IMR-90 (cell line): ENCODE results near the gene NECAB2. TPM values are rescaled to one million over a fixed set of nuclear protein-coding genes. Genes with fewer than 3 reads are reported as not detected.

ENCODE experiments used
- ATAC-seq: fragments of 200-7000 bp; cut with Tn5 transposase; 2 replicates; pipeline ENCODE4 v1.9.1; 2020; ENCODE audit warnings: low read depth, mild to moderate bottlenecking, moderate library complexity
- BruUV-seq: library from RNA; stranded (reverse); fragments of 400-500 nt; replicated peaks from 2 replicates; lab custom pipeline; 2021; lab: Mats Ljungman, UMichigan
- CTCF ChIA-PET: fragments of 300-600 bp; formaldehyde crosslinking; extraction: SDS; loops from one replicate; lab custom pipeline; 2021; ENCODE audit warnings: antibody characterized with exemption; lab: Yijun Ruan, JAX
- POLR2A ChIA-PET: fragments of 300-600 bp; sonication (Branson Sonifier 250); formaldehyde crosslinking; loops from one replicate; lab custom pipeline; 2022; ENCODE audit warnings: antibody characterized with exemption; ENCODE audit not compliant: unreplicated experiment; lab: Charles Lee
- DNase-seq: peaks from one replicate; pipeline ENCODE4 v3.0.0; 2013
- H2AFZ ChIP-seq: replicated peaks from 2 replicates; pipeline ENCODE3; 2013; ENCODE audit warnings: low read length, mild to moderate bottlenecking; ENCODE audit not compliant: poor library complexity
- H2AK5ac ChIP-seq: 2 replicates; pipeline ENCODE4 v1.6.1; 2013; ENCODE audit warnings: low read depth, low read length, inconsistent platforms
- H2AK9ac ChIP-seq: replicated peaks from 2 replicates; pipeline ENCODE3; 2013; ENCODE audit warnings: mild to moderate bottlenecking, low read depth, low read length, moderate library complexity; ENCODE audit not compliant: poor library complexity
- H2BK120ac ChIP-seq: 2 replicates; pipeline ENCODE4 v1.6.1; 2013; ENCODE audit warnings: low read depth, low read length, inconsistent platforms
- H2BK15ac ChIP-seq: 3 replicates; pipeline ENCODE4 v1.6.1; 2013; ENCODE audit warnings: low read depth, low read length, inconsistent platforms
- H2BK20ac ChIP-seq: 2 replicates; pipeline ENCODE4 v1.6.1; 2013; ENCODE audit warnings: low read depth, mild to moderate bottlenecking, inconsistent platforms, low read length, moderate library complexity
- H2BK5ac ChIP-seq: 2 replicates; pipeline ENCODE4 v1.6.1; 2013; ENCODE audit warnings: mild to moderate bottlenecking, low read depth, low read length, inconsistent platforms; ENCODE audit not compliant: poor library complexity, severe bottlenecking
- H3K14ac ChIP-seq: replicated peaks from 2 replicates; pipeline ENCODE4 v1.6.1; 2013; ENCODE audit warnings: low read depth, low read length, inconsistent platforms
- H3K18ac ChIP-seq: 2 replicates; pipeline ENCODE4 v1.6.1; 2013; ENCODE audit warnings: low read depth, low read length, control low read depth
- H3K23ac ChIP-seq: 2 replicates; pipeline ENCODE4 v1.6.1; 2013; ENCODE audit warnings: low read depth, low read length, inconsistent platforms
- H3K27ac ChIP-seq: 2 replicates; pipeline ENCODE4 v1.5.1; 2013; ENCODE audit warnings: mild to moderate bottlenecking, control low read depth, low read length; ENCODE audit not compliant: insufficient read depth
- H3K27me3 ChIP-seq: 2 replicates; pipeline ENCODE4 v1.6.1; 2013; ENCODE audit warnings: low read length; ENCODE audit not compliant: control insufficient read depth, insufficient read depth
- H3K36me3 ChIP-seq: 2 replicates; pipeline ENCODE4 v1.6.1; 2013; ENCODE audit warnings: low read length, mixed read lengths; ENCODE audit not compliant: control insufficient read depth, insufficient read depth
- H3K4ac ChIP-seq: 2 replicates; pipeline ENCODE4 v1.6.1; 2013; ENCODE audit warnings: low read depth, low read length, inconsistent platforms
- H3K4me1 ChIP-seq: 2 replicates; pipeline ENCODE4 v1.6.1; 2013; ENCODE audit warnings: low read length, mixed read lengths; ENCODE audit not compliant: control insufficient read depth, insufficient read depth
- H3K4me2 ChIP-seq: 2 replicates; pipeline ENCODE4 v1.6.1; 2013; ENCODE audit warnings: low read depth, mild to moderate bottlenecking, control low read depth, low read length, moderate library complexity
- H3K4me3 ChIP-seq: 2 replicates; pipeline ENCODE4 v1.5.1; 2013; ENCODE audit warnings: low read depth, mild to moderate bottlenecking, control low read depth, low read length, moderate library complexity; ENCODE audit not compliant: insufficient read depth
- H3K56ac ChIP-seq: 2 replicates; pipeline ENCODE4 v1.6.1; 2013; ENCODE audit warnings: low read length, inconsistent platforms; ENCODE audit not compliant: insufficient read depth; ENCODE audit errors: extremely low read depth
- H3K79me1 ChIP-seq, 2 experiments: 2 replicates each; pipeline ENCODE4 v1.6.1; 2013; ENCODE audit warnings: low read length in 2 of 2, inconsistent platforms in 1 of 2, low read depth in 1 of 2
- H3K9ac ChIP-seq: 2 replicates; pipeline ENCODE4 v1.6.1; 2013; ENCODE audit warnings: low read depth, low read length, control low read depth
- H3K9me1 ChIP-seq: 2 replicates; pipeline ENCODE4 v1.6.1; 2013; ENCODE audit warnings: low read length, inconsistent platforms; ENCODE audit not compliant: insufficient read depth
- H3K9me3 ChIP-seq: 2 replicates; pipeline ENCODE4 v1.6.1; 2013; ENCODE audit warnings: low read length; ENCODE audit not compliant: control insufficient read depth, insufficient read depth
- H4K20me1 ChIP-seq: 2 replicates; pipeline ENCODE4 v1.6.1; 2013; ENCODE audit warnings: low read length, inconsistent platforms; ENCODE audit not compliant: insufficient read depth
- H4K5ac ChIP-seq: 2 replicates; pipeline ENCODE4 v1.6.1; 2013; ENCODE audit warnings: mild to moderate bottlenecking, low read depth, low read length, control low read depth
- H4K8ac ChIP-seq, 2 experiments: 2 replicates each; pipeline ENCODE4 v1.6.1; 2013; ENCODE audit warnings: low read depth in 2 of 2, low read length in 2 of 2, control low read depth in 1 of 2, inconsistent platforms in 1 of 2
- H4K91ac ChIP-seq: 2 replicates; pipeline ENCODE4 v1.6.1; 2013; ENCODE audit warnings: low read depth, low read length, inconsistent platforms; ENCODE audit not compliant: insufficient read depth
- BHLHE40 ChIP-seq: fragments of 150-350 bp; IDR thresholded peaks from 2 replicates; pipeline ENCODE4 v1.6.1; 2016; ENCODE audit warnings: mild to moderate bottlenecking, low read depth, low read length
- CEBPB ChIP-seq: IDR thresholded peaks from 2 replicates; pipeline ENCODE4 v1.6.1; 2012; ENCODE audit warnings: low read depth, low read length, improper control_type of control experiment
- CHD1 ChIP-seq: IDR thresholded peaks from 2 replicates; pipeline ENCODE4 v1.6.1; 2012; ENCODE audit warnings: low read depth, low read length, improper control_type of control experiment
- FOS ChIP-seq: fragments of 150-350 bp; IDR thresholded peaks from 2 replicates; pipeline ENCODE4 v1.6.1; 2016; ENCODE audit warnings: low read depth, low read length
- NFE2L2 ChIP-seq: fragments of 150-350 bp; IDR thresholded peaks from 2 replicates; pipeline ENCODE4 v1.6.1; 2016; ENCODE audit warnings: low read depth, mild to moderate bottlenecking, low read length
- POLR2A ChIP-seq: IDR thresholded peaks from 2 replicates; pipeline ENCODE4 v1.6.1; 2012; ENCODE audit warnings: mild to moderate bottlenecking, low read depth, low read length
- RCOR1 ChIP-seq: IDR thresholded peaks from 2 replicates; pipeline ENCODE4 v1.6.1; 2012; ENCODE audit warnings: mild to moderate bottlenecking, low read length, improper control_type of control experiment; ENCODE audit not compliant: insufficient replicate concordance
- SMC3 ChIP-seq: fragments of 150-350 bp; IDR thresholded peaks from 2 replicates; pipeline ENCODE4 v1.6.1; 2016; ENCODE audit warnings: low read depth, mild to moderate bottlenecking, antibody characterized with exemption, low read length, moderate library complexity
- WGBS, 2 experiments: methylation state at CpG; one replicate each; pipeline versions ENCODE4 v1.1.5 to v1.1.7; 2013; ENCODE audit warnings: missing lambda C conversion rate in 2 of 2; ENCODE audit not compliant: insufficient read length in 1 of 2; ENCODE audit errors: extremely low coverage in 2 of 2; 5-methylcytosine and 5-hydroxymethylcytosine counted together
- dilution Hi-C: fragments of 300-500 bp; cut with HindIII; formaldehyde crosslinking; loops from one replicate; pipeline ENCODE4 v1.14.3; 2018; ENCODE audit warnings: low sequenced_read_pairs; ENCODE audit not compliant: unreplicated experiment
- in situ Hi-C: fragments of 300-500 bp; cut with MboI; formaldehyde crosslinking; loops from 3 replicates; pipeline ENCODE4 v1.14.3; 2019; ENCODE audit warnings: low sequenced_read_pairs, inconsistent platforms, mixed read lengths
- intact Hi-C: fragments of 100-400 bp; cut with micrococcal nuclease; formaldehyde crosslinking; loops from 2 replicates; pipeline ENCODE4 v1.10.0; 2022
- polyA plus RNA-seq, 3 experiments: library from polyadenylated mRNA; depleted of rRNA; stranded (reverse); fragments of >200 nt; gene quantifications; 2 replicates each; pipeline ENCODE4 v1.2.3, GENCODE V29; 2012; ENCODE audit warnings: low replicate concordance in 1 of 3
- total RNA-seq: library from RNA; depleted of rRNA; stranded (reverse); fragments of >200 nt; gene quantifications from 2 replicates; pipeline ENCODE4 v1.2.3, GENCODE V29; 2012
- TF ChIP-seq, protein P1 (sequence below): fragments of 150-350 bp; IDR thresholded peaks from 2 replicates; pipeline ENCODE4 v1.6.1; 2017; ENCODE audit warnings: mild to moderate bottlenecking, antibody characterized with exemption, low read length, low read depth

Gene NECAB2
- total and polyA plus RNA-seq, 2 of the 4 experiments (the other 2 are of a cell fraction): 0.27 TPM; not detected in 1

GRCh38 chr16:84042879-84043485, 74.9 kb downstream of the NECAB2 start:
- ChIA-PET CTCF (no interaction called here), POLR2A (interaction anchor here (0.5 kb wide), 1 partner anchor 15 kb away, joined by 8 read pairs; no protein-coding TSS in a partner anchor)
- in situ Hi-C loops: no loop called here
- no peak overlapping the region for H2AK5ac ChIP-seq
- WGBS, 2 experiments: 46% methylated on average over 9 of the region's 22 CpGs; no CpG with 5 or more reads in 1 of the 2 experiments
- no peak overlapping the region for H3K18ac ChIP-seq
- H4K8ac ChIP-seq: no peak overlapping the region
- no peak overlapping the region for H2BK15ac ChIP-seq
- no peak overlapping the region for H4K91ac ChIP-seq
- TF ChIP-seq RCOR1 (no peak), FOS (no peak), POLR2A (no peak), CEBPB (no peak), CHD1 (no peak), NFE2L2 (no peak), SMC3 (no peak), BHLHE40 (no peak)
- TF ChIP-seq, protein P1, sequence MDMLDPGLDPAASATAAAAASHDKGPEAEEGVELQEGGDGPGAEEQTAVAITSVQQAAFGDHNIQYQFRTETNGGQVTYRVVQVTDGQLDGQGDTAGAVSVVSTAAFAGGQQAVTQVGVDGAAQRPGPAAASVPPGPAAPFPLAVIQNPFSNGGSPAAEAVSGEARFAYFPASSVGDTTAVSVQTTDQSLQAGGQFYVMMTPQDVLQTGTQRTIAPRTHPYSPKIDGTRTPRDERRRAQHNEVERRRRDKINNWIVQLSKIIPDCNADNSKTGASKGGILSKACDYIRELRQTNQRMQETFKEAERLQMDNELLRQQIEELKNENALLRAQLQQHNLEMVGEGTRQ: no peak
- H3K36me3 ChIP-seq: no peaks in the 10 kb centered on the region
- no peaks in the 10 kb centered on the region for H3K4me1 ChIP-seq
- no peak overlapping the region for H3K27ac ChIP-seq
- no peak overlapping the region for H3K23ac ChIP-seq
- DNase-seq (no peak), ATAC-seq (no peak)
- no peak overlapping the region for H3K9ac ChIP-seq
- no peak overlapping the region for H3K4ac ChIP-seq
- intact Hi-C loops: loop anchor here (5.0 kb wide), 1 partner anchor 76 kb away; the partner anchor contains the start of gene NECAB2
- dilution Hi-C loops: no loop called here
- no peak overlapping the region for H3K4me3 ChIP-seq
- H3K9me3 ChIP-seq: no peaks in the 10 kb centered on the region
- H4K20me1 ChIP-seq: no peaks in the 10 kb centered on the region
- H2BK20ac ChIP-seq: no peak overlapping the region
- no peak overlapping the region for H2BK5ac ChIP-seq
- H3K56ac ChIP-seq: no peak overlapping the region
- no peaks in the 10 kb centered on the region for H3K79me1 ChIP-seq
- no peak overlapping the region for H2AK9ac ChIP-seq
- H3K4me2 ChIP-seq: no peak overlapping the region
- H3K27me3 ChIP-seq: peaks cover 49% of the 10 kb centered on the region
- no TSS peak for BruUV-seq
- H3K9me1 ChIP-seq: no peaks in the 10 kb centered on the region
- H3K14ac ChIP-seq: no peak overlapping the region
- no peak overlapping the region for H2AFZ ChIP-seq
- H2BK120ac ChIP-seq: no peak overlapping the region
- no peak overlapping the region for H4K5ac ChIP-seq
